ENCODE data around the gene STK40. TPM values are rescaled to one million over a fixed set of nuclear protein-coding genes. Genes with fewer than 3 reads are reported as not detected.

STK40 gene
- total and polyA plus RNA-seq, 9 donors = 22.9 to 104 (median 67.6) TPM

DNA sequence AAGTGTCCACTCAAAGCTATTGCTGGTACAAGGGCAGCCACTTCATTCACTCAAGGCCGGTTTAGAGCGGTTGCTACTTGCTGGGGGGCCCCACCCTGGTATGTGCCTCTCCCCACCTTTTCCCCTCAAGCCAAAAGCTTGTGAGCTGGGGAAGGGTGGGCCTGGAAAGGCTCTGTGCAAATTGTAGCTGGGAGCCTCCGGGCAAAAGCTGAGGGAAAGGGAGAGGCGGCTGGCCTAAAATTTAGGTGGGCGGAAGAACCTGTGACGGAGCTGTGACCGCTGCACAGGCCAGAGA is 79.9 kb downstream of the STK40 start:
- WGBS, 3 donors = 48 to 61% (median 57%) methylated on average over 7 of the region's 7 CpGs
- intact Hi-C loops (cut with DNase I) = no loop called here
- no peaks in the 10 kb centered on the region for H3K36me3 ChIP-seq
- H3K27ac ChIP-seq = no peak overlapping the region
- peaks cover 6% of the 10 kb centered on the region for H3K4me1 ChIP-seq (ENCODE audit: insufficient read depth)
- no peak for DNase-seq
- H3K4me3 ChIP-seq = peak overlapping the region; percentile 63
- TF ChIP-seq CTCF (IDR thresholded peaks at IDR 0.05) = no peak
- TF ChIP-seq POLR2A (IDR thresholded peaks at IDR 0.05) = no peak
- H3K27me3 ChIP-seq = no peaks in the 10 kb centered on the region
- no peaks in the 10 kb centered on the region for H3K9me3 ChIP-seq

DNA sequence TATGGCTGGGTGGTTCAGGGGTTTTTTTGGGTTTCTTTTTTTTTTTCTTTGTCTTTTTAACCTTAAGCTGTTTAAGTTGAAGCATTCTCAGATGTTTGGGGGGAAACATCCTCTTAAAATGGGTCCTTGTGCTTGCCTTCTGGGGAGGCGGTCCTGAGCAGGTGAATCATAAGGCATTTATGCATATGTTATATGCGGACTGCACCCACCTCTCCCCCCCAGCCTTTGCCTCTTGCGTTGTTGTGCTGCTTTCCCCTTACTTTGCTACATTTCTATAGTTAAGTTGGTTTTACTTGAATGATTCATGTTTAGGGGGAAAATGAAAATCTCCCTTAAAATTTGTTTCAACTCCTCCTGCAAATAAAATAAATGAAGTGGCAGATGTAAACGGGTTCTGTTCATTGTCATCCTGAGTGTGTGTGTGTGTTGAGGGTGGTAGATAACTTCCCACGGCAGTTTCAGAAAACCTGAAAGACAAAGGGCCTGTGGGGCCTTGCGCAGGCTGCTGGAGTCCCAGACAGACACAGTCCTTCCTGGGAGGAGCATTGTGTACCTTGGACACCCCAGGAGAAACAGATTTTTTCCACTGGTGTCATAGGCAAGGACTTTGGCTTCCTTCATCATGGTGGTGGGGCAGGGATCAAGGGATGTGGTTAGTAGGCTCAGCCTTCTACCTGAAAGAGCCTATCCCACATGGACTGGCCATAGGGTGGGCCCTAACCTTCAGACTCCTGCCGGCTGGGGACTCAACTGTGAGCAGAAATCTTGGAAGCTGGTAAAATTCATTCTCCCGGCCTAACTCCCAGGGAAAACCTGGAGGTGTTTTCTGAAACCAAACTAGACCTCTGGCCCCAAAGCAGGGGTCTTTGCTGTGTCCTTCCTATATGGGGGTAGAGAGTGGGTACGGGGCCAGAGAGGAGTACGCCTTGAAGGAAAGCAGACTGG is 80.5 kb downstream of the STK40 start:
- TF ChIP-seq POLR2A (IDR thresholded peaks at IDR 0.05) (no peak), CTCF (IDR thresholded peaks at IDR 0.05) (no peak), EP300 (IDR thresholded peaks at IDR 0.05) (no peak)
- peak in 1 of 5 donors; percentile 6 for DNase-seq
- Histone ChIP-seq H3K9me3 (no peaks in the 10 kb centered on the region), H3K4me1 (ENCODE audit: insufficient read depth) (peaks cover 6% of the 10 kb centered on the region), H3K36me3 (no peaks in the 10 kb centered on the region), H3K27ac (no peak overlapping the region), H3K27me3 (no peaks in the 10 kb centered on the region), H3K4me3 (no peak overlapping the region)
- 79 to 83% (median 83%) methylated on average over 10 of the region's 10 CpGs for WGBS, 3 donors
- intact Hi-C loops (cut with DNase I) = no loop called here

DNA sequence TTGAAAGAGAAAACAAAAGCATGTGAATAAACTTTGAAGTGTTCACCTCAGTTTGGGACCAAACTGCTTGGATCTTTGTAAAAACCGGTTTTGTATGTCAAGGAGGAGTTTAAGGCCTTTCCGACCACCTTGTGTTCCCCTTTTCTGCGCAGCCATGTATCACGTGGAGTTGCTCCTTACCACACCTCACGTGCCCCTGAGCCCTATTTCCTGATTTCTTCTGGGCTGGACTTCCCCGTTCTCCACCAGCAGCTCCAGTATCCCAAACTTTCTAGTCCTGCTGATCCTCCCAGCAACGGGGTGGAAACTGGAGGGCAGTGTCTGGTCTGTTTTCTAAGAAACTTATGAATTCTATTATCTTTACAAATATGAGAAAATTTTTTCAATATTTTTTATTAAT is 81.2 kb downstream of the STK40 start:
- 78 to 87% (median 83%) methylated on average over 7 of the region's 7 CpGs for WGBS, 3 donors
- no peak overlapping the region for H3K4me3 ChIP-seq
- no peaks in the 10 kb centered on the region for H3K36me3 ChIP-seq
- H3K9me3 ChIP-seq = no peaks in the 10 kb centered on the region
- no peak overlapping the region for H3K27ac ChIP-seq
- peaks cover 6% of the 10 kb centered on the region for H3K4me1 ChIP-seq (ENCODE audit: insufficient read depth)
- DNase-seq = peak in 1 of 5 donors; percentile 15
- TF ChIP-seq CTCF (IDR thresholded peaks at IDR 0.05) (no peak), POLR2A (IDR thresholded peaks at IDR 0.05) (no peak), EP300 (IDR thresholded peaks at IDR 0.05) (no peak)
- no peaks in the 10 kb centered on the region for H3K27me3 ChIP-seq
- intact Hi-C loops (cut with DNase I) = no loop called here

DNA sequence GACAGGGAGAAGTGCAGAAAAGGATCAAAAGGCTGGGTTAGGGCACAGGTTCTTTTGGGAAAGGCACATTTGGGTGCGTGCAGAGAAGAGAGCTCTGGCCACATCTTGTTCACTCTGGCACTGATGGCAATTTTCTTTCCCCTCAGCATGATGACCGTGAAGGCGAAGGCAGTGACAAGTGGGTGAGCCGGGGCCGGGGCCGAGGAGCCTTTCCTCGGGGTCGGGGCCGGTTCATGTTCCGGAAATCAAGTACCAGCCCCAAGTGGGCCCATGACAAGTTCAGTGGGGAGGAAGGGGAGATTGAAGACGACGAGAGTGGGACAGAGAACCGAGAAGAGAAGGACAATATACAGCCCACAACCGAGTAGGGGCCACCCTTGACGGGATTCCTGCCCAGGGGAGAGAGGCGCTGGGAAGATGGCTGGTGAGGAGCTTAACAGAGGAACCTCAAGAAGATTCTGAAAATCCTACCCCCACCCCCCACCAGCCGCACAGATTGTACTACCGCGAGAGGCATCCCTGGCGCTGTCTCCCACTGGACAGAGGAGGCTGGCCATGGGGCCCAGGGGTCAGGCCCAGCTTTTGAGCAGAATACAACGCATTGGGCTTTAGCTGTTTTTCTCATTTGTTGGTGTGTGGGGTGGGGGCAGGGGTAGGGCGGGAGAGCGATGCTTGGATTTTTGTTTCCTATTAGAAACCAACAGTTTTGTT is 81.9 kb downstream of the STK40 start:
- intact Hi-C loops (cut with DNase I) = no loop called here
- Histone ChIP-seq H3K27ac (no peak overlapping the region), H3K4me1 (ENCODE audit: insufficient read depth) (peaks cover 6% of the 10 kb centered on the region), H3K9me3 (no peaks in the 10 kb centered on the region), H3K36me3 (no peaks in the 10 kb centered on the region), H3K4me3 (no peak overlapping the region), H3K27me3 (no peaks in the 10 kb centered on the region)
- TF ChIP-seq POLR2A (IDR thresholded peaks at IDR 0.05) (no peak), CTCF (IDR thresholded peaks at IDR 0.05) (no peak), EP300 (IDR thresholded peaks at IDR 0.05) (no peak)
- peak in 1 of 5 donors; percentile 20 for DNase-seq
- 84 to 90% (median 86%) methylated on average over 23 of the region's 23 CpGs for WGBS, 3 donors
